ENCODE measurements around the gene PPP2R2C.

PPP2R2C gene

DNA sequence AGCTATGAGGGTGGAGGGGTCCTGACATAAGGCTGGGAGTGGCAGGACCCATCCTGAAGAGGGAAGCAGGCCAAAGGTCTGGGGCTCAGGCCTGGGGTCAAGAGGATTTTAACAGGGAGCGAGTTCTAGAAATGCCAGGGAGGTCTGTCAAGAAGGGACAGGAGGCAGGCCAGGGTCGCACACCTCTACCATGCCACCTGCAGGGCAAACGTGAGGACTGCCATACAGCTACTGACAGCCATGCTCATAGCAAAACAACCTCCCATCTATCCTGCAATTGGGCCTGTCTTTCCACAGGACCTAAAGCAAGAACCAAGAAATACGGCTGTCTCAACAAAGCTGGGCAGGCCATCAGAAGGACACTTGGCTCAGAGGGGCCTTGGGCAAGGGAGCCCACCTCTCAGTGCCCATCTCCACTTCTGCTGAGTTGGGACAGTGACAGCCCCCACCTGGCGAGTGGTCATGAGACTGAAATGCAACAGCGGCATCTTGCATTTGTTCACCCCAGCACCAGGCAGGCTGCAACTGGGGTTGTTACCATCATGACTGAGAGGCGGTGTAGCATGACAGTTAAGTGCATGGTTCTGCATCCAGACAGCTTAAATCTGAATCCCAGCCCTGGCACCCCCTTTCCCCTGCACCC lies 110.0 kb downstream of the PPP2R2C start:
- DNase-seq (ENCODE audit: low spot score) = no peak

- DNase-seq (ENCODE audit: low spot score) = no peak
Observed at GRCh38 chr4:6361076-6361784, 111.2 kb downstream of the PPP2R2C start.

DNA sequence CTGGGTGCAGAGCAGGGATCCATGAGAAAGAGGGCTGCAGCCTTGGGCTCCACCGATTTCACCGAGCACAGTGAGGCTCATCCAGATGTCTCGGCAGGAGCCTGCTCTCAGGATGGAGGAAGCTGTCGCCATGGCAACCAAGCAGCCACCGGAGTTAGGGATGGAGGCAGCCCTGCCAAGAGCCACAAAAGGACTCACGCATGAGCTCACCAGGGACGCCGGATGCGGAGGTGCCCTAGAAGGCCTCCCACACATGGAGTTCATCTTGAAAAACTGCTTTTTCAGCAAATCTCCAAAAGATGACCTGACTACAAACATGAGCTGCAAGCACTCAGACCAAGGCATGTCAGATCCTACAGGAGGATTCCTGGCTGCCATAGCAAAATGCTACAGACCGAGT lies 112.0 kb downstream of the PPP2R2C start:
- no peak for DNase-seq (ENCODE audit: low spot score)

DNA sequence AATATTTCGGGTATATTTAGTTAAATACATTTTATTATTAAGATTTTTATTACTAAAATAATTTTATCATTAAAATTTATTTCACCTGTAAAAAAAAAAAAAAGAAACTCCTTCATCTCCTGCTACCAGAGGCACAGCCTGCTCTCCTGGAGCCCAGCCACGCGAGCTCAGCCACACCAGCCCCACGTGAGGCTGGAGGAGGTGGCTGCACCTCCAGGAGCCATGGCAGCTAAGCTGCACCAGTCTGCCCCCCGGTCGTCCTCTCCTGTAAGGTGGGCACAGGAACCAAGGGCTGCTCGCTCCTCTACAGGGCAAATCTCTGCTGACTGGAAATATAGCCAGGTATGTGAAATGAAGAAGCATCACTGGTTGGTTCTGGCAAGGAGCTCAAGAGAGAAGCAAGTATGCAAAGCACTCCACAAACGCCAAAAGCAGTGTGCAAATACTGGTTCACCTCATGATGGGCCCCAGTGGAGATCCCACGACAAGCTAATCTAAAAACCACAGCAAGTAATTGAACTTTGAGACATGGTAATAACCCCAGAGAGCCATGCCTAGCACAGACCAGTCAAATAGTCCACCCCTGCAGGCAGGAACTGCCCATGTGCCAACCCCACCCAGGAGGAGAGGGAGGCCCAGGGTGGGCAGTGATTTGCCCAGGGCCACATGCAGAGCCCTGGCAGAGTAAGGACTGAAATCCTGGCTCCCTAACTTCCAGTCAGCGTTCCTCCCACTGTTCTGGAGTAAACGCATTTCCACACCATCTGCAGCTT lies 112.7 kb downstream of the PPP2R2C start:
- DNase-seq (ENCODE audit: low spot score) = no peak

- DNase-seq (ENCODE audit: low spot score) = no peak
Observed at GRCh38 chr4:6357476-6357875, 114.9 kb downstream of the PPP2R2C start.

DNA sequence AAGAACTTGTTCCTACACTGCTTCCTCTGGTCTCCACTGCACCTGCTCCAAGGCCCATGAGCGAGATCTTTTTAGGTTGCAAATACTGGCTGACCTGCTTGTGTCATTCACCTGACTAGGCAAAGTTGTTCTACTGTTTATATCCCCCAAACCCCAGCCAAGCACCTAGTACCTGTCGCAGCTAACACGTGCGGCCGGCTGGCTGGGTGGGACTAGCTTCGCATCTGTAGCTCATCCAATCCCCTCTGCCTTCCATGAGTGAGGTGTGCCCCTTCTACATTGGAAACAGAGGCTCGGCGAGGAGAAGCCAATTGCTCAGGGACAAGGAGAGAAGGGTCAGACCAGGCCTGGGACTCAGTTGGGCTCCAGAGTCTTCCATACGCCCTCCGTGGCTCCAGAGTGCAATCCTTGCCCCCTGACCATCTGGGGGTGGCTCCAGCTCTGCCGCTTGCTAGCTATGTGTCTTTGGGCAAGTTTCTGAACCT lies 116.3 kb downstream of the PPP2R2C start:
- no peak for DNase-seq (ENCODE audit: low spot score)

GRCh38 chr4:6355052-6355451 lies 117.4 kb downstream of the PPP2R2C start:
- DNase-seq (ENCODE audit: low spot score) = no peak

- no peak for DNase-seq (ENCODE audit: low spot score)
Observed at GRCh38 chr4:6354626-6355025, 117.8 kb downstream of the PPP2R2C start.

- DNase-seq (ENCODE audit: low spot score) = no peak
Observed at GRCh38 chr4:6354119-6354518, 118.3 kb downstream of the PPP2R2C start.

DNA sequence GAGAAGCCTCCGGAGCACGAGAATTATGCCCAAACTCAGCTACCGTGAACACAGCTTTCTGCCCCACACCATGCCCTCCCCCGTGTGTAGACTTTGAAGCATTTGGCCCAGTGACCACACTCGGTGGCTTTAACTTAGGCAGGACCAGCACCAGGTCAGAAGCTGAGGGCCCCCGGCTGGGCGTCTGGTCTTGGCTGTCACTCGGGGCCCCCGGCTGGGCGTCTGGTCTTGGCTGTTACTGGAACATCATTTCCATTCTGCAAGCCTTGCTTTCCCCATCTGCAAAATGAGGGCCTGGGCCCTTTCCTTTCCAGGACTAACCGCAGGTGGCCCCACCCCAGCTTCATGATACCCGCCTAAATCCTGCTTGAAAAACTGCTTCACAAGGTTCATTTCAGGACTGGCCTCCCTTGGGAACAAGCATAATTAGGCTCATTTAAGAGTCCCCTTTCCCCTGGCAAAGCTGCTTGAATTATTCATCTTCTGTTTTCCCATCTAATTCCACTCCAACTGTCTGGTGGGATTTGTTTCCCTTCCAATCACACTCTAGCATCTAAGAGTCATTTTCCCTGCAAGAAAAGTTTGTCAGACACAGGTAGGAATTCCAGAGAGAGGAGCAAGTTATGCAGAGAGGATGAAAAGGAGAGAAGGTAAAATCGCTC lies 120.3 kb downstream of the PPP2R2C start:
- no peak for DNase-seq (ENCODE audit: low spot score)

- DNase-seq (ENCODE audit: low spot score) = no peak
Observed at GRCh38 chr4:6351246-6352000, 121.0 kb downstream of the PPP2R2C start.

DNA sequence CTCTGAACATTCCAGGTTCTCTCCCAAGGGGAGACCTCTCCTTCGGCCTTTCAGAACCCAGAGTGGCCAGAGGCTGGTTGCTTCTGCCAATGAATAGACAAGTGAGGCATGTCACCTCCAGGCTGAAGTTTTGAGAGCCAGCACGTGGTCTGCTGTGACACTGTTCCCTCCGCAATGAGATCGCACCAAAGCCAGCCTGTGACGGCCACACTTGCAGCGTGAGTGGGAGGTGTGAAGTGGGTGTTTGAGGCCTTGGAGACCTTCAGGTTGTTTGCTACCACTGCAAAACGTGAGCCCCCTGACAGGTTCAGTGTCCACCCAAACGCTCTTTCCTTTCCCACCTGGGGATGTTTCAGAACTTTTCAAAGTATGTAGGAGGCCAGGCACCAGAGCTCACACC lies 121.8 kb downstream of the PPP2R2C start:
- no peak for DNase-seq (ENCODE audit: low spot score)

GRCh38 chr4:6349896-6350603 lies 122.4 kb downstream of the PPP2R2C start:
- no peak for DNase-seq (ENCODE audit: low spot score)

DNA sequence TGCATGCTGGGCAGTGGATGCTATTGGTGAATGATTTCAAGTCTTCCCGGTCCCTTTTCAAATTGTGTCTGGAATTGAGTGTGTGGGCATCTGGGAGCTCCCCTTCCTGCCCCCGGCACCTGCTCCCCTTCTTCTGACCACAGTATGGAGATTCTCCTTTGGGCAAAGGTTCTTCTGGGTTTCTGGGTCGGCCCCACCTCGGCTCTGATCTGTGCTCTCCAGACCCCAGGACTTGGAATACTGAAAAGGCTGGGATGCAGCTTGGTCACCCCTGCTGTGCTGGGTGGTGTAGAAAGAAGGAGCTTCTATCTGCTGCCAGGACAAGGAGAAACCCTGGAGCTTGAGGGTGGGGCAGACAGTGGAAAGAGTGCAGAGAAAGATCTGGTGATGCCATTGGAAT lies 124.0 kb downstream of the PPP2R2C start:
- no peak for DNase-seq (ENCODE audit: low spot score)

GRCh38 chr4:6347511-6348045 lies 124.8 kb downstream of the PPP2R2C start:
- DNase-seq (ENCODE audit: low spot score) = no peak

DNA sequence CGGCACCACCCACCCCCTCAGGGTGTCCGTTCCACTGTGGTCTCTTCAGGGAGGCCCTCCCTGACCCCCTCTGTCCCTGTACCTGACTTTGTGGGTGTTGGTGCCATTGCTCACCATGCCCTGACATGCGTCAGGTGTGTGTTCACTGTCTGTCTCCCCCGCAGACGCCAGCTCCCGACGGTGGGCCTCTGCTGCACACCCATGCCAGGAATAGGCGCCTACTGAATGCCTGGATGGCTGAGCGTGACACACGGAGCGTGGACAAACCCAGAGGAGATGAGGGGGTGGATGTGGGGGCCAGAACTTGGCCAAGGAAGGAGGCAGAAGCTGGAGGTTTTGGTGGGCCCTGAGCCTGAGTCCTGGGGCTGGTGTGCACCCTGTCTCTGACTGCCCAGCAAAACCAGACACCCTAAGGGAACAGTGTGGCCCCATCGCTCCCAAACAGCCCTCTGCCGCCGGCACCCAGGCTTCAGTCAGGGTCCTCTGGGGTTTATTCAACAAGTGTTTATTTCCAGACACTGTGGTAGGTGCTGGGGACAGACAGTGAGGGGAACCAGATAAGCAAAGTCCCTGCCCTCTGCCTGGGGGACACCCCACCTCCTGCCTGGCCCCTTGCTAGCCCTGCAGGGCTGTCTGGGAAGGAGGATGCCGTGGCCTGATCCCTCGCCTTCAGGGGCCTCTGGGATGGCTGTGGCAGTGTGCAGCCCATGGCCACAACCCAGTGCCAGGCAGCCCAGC lies 125.9 kb downstream of the PPP2R2C start:
- no peak for DNase-seq (ENCODE audit: low spot score)

- no peak for DNase-seq (ENCODE audit: low spot score)
Observed at GRCh38 chr4:6345866-6346265, 126.5 kb downstream of the PPP2R2C start.

GRCh38 chr4:6345096-6345830 lies 127.2 kb downstream of the PPP2R2C start:
- DNase-seq (ENCODE audit: low spot score) = no peak

DNA sequence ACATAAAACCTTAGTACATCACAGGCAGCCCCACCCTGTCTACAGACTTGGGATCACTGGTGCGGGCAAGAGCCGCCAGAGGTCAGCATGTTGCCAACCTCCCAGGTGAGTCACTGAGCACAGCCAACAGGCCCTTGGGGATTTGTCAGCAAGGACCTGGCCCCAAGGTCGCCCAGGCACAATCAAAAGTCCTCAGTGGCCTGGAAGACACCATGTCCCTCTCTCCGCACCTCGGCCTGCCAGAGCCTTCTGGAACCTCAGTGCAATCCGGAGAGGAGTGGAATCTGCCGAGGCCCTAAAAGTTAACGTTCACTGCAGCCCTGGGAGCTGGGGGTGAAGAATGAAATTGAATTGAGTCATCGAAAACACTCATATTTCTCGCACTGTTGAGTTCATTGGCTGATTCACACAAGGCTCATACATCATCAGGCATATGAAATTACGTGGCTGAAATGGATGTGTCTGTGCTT lies 128.4 kb downstream of the PPP2R2C start:
- DNase-seq (ENCODE audit: low spot score) = no peak

Measured in activated CD4-positive, alpha-beta T cell treated with anti-CD3 and anti-CD28 coated beads, Interleukin-2, Interleukin-4, amounts not matched to agents 100 ng/mL and 50 ng/mL, durations not matched to agents 16 hours and 8 hours (primary cell).